ENCODE data around the gene CACNA1C.

GRCh38 chr12:2190085-2190484, 137.3 kb downstream of the CACNA1C start:
- TF ChIP-seq CTCF (conservative IDR thresholded peaks at IDR 0.05; ENCODE audit: low read depth, low read length) (no peak), EZH2 (IDR thresholded peaks at IDR 0.05; ENCODE audit: borderline replicate concordance, low read depth, low read length, poor library complexity, severe bottlenecking) (no peak)

All from A673 (cell line).